HEK293 (cell line): ENCODE measurements around the gene FHIT.

Experiments
- CTCF ChIP-seq: fragments of 450-650 bp; formaldehyde crosslinking; IDR thresholded peaks from 2 replicates; pipeline ENCODE4 v1.5.1; 2016; ENCODE audit warnings: missing biosample characterization, missing genetic modification characterization
- OSR2 ChIP-seq: fragments of 450-650 bp; formaldehyde crosslinking; IDR thresholded peaks from 2 replicates; pipeline ENCODE4 v1.5.1; 2016; ENCODE audit warnings: missing biosample characterization, missing genetic modification characterization
- PBX3 ChIP-seq: sonication (generic); formaldehyde crosslinking; IDR thresholded peaks from 2 replicates; pipeline ENCODE4 v1.8.1; 2022; ENCODE audit warnings: mild to moderate bottlenecking, moderate library complexity, missing genetic modification reagents
- PRDM4 ChIP-seq: fragments of 450-650 bp; formaldehyde crosslinking; IDR thresholded peaks from 2 replicates; pipeline ENCODE4 v1.5.1; 2017; ENCODE audit warnings: missing biosample characterization, missing genetic modification characterization
- ZBTB7A ChIP-seq: fragments of 450-650 bp; formaldehyde crosslinking; IDR thresholded peaks from 2 replicates; pipeline ENCODE4 v1.5.1; 2016; ENCODE audit warnings: low read depth, missing biosample characterization, missing genetic modification characterization
- ZNF274 ChIP-seq, 2 experiments: fragments of 200-500 bp in 1 of 2; fragments of 450-650 bp in 1 of 2; sonication (Bioruptor generic) in 1 of 2; formaldehyde crosslinking in 1 of 2; IDR thresholded peaks; 2 replicates each; pipeline versions ENCODE4 v1.5.1 to v1.6.1; 2014 to 2016; ENCODE audit warnings: borderline replicate concordance in 1 of 2, inconsistent platforms in 1 of 2, low read length in 1 of 2, missing biosample characterization in 1 of 2, missing genetic modification characterization in 1 of 2
- ZNF362 ChIP-seq: fragments of 450-650 bp; formaldehyde crosslinking; IDR thresholded peaks from 2 replicates; pipeline ENCODE4 v1.5.1; 2016; ENCODE audit warnings: missing biosample characterization, missing genetic modification characterization
- ZNF777 ChIP-seq: fragments of 450-650 bp; formaldehyde crosslinking; IDR thresholded peaks from 2 replicates; pipeline ENCODE4 v1.5.1; 2017; ENCODE audit warnings: missing biosample characterization, missing genetic modification characterization, borderline replicate concordance

- no peak for TF ChIP-seq CTCF (tag by site-specific recombination)
- no peak for TF ChIP-seq PRDM4
- no peak for TF ChIP-seq ZNF777 (tag by site-specific recombination)
- TF ChIP-seq ZBTB7A = no peak
- TF ChIP-seq ZNF362 (tag by site-specific recombination) = no peak
- no peak for TF ChIP-seq ZNF274 (IDR thresholded peaks at IDR 0.05; ENCODE audit: low read length)
- TF ChIP-seq ZNF274 (tag by site-specific recombination; IDR thresholded peaks at IDR 0.05; ENCODE audit: borderline replicate concordance) = no peak
- TF ChIP-seq OSR2 (tag by site-specific recombination) = no peak
- no peak for TF ChIP-seq PBX3
These were observed 32.7 kb downstream of the FHIT start for GRCh38 chr3:61218504-61218903.
